Stimulated activated CD8-positive, alpha-beta memory T cell treated with anti-CD3 and anti-CD28 coated beads, Interleukin-7, amount 100 ng/mL, for 48 hours (primary cell): ENCODE data around the gene FBXO3.
"Not testable (repeated sequence)": the region's sequence is repeated elsewhere in the genome, so short reads cannot be mapped to it uniquely, and the experiment has no call there.

Source experiments
- DNase-seq, 2 donors: peaks; one replicate each; pipeline ENCODE4 v3.0.0-alpha.2; 2020; ENCODE audit warnings: low read depth in 1 of 2; ENCODE audit errors: extremely low read depth in 1 of 2

FBXO3 gene

DNA sequence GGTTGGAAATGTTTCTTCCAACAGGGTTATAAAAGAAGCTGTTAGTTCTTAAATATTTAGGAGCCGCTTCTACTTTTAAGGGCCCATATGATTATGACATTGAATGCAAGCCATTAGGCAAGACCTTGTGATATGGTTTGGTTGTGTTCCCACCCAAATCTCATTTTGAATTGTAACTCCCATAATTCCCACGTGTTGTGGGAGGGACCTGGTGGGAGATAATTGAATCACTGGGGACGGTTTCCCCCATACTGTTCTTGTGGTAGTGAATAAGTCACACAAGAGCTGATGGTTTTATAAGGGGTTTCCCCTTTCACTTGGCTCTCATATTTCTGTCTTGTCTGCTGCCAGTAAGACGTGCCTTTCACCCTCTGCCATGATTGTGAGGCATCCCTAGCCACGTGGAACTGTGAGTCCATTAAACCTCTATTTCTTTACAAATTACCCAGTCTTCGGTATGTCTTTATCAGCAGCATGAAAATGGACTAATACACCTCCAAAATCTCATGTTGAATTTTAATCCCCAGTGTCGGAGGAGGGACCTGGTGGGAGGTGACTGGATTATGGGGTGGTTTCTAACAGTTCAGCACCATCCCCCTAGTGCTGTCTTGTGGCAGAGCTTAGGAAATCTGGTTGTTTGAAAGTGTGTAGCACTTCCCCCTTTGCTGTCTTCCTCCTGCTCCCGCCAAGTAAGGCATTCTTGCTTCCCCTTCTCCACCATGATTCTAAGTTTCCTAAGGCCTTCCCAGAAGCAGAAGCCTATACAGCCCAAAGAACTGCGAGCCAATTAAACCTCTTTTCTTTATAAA, 42.4 kb downstream of the FBXO3 start:
- peak in 1 of 2 donors; percentile 40 for DNase-seq

GRCh38 chr11:33730716-33731115, 43.6 kb downstream of the FBXO3 start:
- no peak for DNase-seq

DNA sequence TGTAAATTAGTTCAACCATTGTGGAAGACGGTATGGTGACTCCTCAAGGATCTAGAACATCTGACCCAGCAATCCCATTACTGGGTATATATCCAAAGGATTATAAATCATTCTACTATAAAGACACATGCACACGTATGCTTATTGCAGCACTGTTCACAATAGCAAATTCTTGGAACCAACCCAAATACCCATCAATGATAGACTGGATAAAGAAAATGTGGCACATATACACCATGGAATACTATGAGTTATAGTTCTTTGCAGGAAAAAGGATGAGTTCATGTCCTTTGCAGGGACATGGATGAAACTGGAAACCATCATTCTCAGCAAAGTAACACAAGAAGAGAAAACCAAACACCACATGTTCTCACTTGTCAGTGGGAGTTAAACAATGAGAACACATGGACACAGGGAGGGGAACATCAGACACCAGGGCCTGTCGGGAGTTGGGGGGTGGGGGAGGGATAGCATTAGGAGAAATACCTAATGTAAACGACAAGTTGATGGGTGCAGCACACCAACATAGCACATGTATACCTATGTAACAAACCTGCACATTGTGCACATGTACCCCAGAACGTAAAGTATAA, 45.2 kb downstream of the FBXO3 start:
- not testable (repeated sequence) for DNase-seq

DNA sequence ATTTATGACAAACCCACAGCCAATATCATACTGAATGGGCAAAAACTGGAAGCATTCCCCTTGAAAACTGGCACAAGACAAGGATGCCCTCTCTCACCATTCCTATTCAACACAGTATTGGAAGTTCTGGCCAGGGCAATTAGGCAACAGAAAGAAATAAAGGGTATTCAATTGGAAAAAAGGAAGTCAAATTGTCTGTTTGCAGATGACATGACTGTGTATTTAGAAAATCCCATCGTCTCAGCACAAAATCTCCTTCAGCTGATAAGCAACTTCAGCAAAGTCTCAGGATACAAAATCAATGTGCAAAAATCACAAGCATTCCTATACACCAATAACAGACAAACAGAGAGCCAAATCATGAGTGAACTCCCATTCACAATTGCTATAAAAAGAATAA, 46.8 kb downstream of the FBXO3 start:
- not testable (repeated sequence) for DNase-seq

DNA sequence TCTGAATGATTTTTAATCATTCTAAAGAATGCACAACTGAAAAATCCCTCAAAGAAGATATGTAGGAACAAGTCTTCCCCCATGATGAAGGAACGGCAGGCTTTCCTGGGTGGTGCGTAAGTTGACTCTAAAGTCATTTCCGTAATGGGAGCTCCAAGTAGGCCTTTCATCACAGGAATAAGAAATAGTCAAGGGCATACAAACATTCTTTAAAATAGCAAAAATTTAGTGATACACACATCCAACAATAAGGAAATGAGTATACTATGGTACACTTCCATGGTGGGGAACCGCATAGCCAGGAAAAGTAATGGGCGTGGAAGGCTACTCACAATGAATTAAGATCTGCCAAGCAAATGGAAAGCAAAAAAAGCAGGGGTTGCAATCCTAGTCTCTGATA, 48.8 kb downstream of the FBXO3 start:
- no peak for DNase-seq

- no peak for DNase-seq
These were observed 49.7 kb downstream of the FBXO3 start for GRCh38 chr11:33724644-33725035.

DNA sequence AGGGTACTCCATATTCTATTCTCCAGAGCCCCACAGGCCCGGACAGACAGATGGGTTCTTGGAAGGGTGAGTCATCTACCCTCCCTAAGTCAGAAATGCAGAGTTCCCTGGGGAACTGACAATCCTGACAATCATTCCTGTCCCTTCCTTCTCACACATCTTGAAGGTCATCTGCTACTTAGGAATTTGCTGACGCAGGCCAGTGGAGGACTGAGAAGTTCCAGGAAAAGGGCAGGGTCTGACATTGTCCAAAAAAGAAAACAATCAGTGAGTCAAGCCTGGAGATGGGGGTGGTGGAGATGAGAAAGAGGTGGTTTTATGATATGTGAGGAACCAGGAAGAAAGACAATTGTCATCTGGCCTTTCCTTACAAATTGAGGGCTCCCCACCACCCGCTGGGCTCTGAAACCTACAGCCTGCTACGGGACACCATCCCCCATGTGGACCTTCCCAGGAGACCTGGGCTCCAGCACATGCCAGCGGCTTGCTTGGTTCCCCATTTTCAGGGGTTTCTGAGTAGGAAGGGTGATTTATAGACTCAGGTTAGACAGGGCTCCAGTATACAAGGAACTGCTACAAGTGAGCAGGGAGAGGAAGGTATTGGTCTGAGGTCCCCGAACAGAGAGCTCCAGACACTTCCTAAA, 51.0 kb downstream of the FBXO3 start:
- DNase-seq = no peak

- DNase-seq = peak in 1 of 2 donors; percentile 75
These were observed 51.6 kb downstream of the FBXO3 start for GRCh38 chr11:33722590-33723234.

DNA sequence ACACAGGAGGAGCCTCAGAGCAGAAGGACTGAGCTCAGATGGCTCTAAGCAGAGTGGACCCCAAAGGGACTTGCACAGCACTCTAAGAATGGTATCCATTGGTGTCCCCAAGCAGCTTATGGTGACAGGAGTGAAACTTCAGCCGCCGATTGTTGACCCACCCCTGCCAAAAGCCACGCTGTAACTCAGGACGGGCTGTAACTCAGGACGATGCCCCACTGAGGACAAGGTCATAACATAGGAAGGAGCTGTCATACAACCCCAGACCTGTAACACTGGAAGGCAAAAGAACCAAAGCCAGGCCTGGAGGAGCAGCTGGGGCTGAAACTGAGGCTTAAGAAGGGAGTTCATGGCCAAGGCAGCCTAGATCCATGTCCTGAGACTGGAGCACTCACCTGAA, 52.3 kb downstream of the FBXO3 start:
- DNase-seq = no peak

GRCh38 chr11:33721426-33721825, 52.9 kb downstream of the FBXO3 start:
- no peak for DNase-seq

DNA sequence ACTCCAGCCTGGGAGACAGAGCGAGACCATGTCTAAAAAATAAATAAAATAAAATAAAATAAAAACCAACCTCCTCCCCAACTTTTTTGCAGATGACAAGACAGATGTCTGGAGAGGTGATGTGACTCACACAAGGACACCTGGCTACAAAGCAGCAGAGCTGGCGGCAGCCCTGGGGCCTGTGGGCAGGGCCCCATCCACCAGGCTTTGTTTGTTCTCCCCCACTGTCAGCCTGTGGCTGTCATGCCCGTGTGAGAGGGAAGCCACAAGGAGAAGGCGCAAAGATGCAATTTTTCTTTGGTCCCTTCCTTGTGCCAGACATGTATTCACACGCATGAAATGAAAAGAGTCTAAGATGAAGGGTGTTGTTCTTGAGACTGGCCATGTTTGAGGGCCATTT, 54.7 kb downstream of the FBXO3 start:
- DNase-seq = no peak

DNA sequence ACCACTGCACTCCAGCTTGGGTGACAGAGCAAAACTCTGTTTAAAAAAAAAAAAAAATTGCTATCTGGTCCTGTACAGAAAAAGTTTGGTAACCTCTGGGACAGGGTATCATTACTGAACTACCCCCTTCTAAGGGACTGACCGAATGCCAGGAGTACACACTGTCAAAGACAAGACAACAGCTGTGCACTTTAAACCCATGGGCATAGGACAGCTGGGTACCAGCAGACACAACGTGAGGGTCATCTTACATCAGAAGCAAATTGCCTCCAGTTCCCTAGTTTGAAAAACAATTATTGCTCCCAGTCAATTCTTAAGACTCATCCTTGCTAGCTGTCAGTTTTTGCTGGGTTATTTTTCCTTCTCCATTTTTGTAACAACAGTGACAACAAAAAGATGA, 55.9 kb downstream of the FBXO3 start:
- DNase-seq = no peak

DNA sequence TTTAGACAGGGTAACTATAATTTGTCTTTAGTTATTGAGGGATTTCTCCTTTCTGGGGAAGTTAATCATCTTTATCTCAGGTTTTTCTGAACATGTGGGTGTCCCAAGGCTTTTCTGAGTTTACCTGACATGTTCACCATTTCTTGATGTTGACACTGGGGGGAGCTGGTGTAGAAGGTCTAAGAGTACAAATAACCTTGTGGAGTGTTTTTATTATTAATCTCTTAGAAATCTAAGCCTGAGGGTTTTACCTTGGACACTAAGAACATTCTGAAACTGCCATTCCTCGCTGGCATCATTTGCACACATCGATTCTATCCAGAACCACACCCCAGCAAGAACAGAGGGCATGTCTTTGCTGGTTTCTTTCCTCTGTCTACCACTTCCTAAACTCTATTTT, 58.1 kb downstream of the FBXO3 start:
- no peak for DNase-seq

DNA sequence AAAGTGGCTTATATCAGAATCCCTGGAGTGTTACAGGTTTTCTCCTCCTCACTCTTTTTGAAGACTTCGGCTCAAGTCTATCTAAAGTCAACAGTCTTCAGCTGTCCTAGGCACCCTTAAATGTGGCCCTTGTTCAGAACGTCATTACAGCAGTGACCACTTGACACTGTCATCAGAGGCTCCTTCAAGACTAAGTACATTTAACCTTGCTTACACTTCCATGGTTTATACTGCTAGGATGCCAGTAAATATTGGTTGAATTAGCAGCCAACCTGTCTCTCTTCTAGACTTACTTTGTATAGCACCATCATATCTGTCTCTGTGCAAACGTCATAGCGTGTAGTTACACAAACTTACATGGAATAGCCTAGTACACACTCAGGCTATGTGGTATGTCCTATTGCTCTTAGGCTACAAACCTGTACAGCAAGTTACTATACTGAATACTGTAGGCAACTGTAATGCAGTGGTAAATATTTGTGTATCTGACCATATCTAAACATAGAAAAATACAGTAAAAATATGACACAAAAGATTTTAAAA, 60.4 kb downstream of the FBXO3 start:
- no peak for DNase-seq

- DNase-seq = no peak
These were observed 61.0 kb downstream of the FBXO3 start for GRCh38 chr11:33713151-33713855.

DNA sequence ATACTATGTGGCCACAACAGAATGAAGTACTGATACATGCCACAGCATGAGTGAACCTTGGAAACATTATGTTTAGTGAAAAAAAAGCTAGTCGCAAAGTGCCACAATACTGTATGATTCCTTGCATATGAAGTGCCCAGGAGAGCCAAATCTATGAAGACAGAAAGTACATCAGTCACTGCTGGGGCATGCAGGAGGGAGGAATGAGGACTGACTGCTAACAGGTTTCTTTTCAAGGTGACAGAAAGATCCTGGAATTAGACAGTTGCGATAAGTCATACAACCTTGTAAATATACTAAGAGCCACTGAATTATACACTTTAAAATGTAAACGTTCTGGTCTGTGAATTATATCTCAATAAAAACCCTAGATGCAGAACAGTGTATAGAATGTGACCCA, 61.9 kb downstream of the FBXO3 start:
- DNase-seq = no peak

- no peak for DNase-seq
These were observed 64.9 kb downstream of the FBXO3 start for GRCh38 chr11:33709466-33709865.

GRCh38 chr11:33708985-33709384, 65.3 kb downstream of the FBXO3 start:
- DNase-seq = no peak

- DNase-seq = not testable (repeated sequence)
These were observed 66.5 kb downstream of the FBXO3 start for GRCh38 chr11:33707831-33708230.

DNA sequence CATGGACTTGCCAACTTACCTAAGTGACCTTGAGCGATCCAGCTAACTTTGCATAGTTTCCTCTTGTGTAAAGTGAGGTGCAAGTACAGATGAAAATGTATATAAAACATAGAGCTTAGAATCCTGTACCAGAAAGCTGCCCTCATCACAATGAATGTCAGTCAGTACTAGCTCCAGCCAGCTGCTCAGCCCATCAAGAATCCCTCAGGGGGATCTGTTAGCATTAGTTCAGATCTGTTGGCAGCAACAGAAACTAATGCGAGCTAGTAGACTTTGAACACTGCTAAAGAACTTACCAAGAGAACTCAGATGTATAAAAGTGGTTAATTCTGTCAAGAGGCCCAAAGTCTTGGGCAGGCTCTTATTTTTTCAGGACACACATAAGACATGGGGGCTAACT, 67.4 kb downstream of the FBXO3 start:
- DNase-seq = no peak

GRCh38 chr11:33706546-33706945, 67.8 kb downstream of the FBXO3 start:
- no peak for DNase-seq
